ENCODE data around the gene MITD1.
A peak's percentile ranks its signal among the peaks of the same experiment; 100 is the strongest.
"Not testable (repeated sequence)": the region's sequence is repeated elsewhere in the genome, so short reads cannot be mapped to it uniquely, and the experiment has no call there.

MITD1 gene

GRCh38 chr2:99154643-99155536, 26.0 kb downstream of the MITD1 start, which contains the start of the genes LIPT1 and TSGA10:
TSS of gene LIPT1 (plus strand) at chr2:99154967. CDS start at chr2:99161958, 6,991 bp downstream.
TSS of gene TSGA10 (minus strand) at chr2:99154942. CDS start at chr2:99109439, 45,503 bp downstream.
- DNase-seq = peak; percentile 90

GRCh38 chr2:99153921-99154604, 26.8 kb downstream of the MITD1 start:
- DNase-seq = no peak

- DNase-seq = no peak
Observed at GRCh38 chr2:99152199-99152895, 28.5 kb downstream of the MITD1 start.

- no peak for DNase-seq
Observed at GRCh38 chr2:99150706-99151105, 30.2 kb downstream of the MITD1 start.

GRCh38 chr2:99141110-99142108, 39.4 kb downstream of the MITD1 start, which contains the start of gene C2orf15:
TSS of gene C2orf15 (plus strand) at chr2:99141707. CDS start at chr2:99150559, 8,852 bp downstream.
- DNase-seq = peak; percentile 97

- no peak for DNase-seq
Observed at GRCh38 chr2:99140860-99141109, 40.1 kb downstream of the MITD1 start.

GRCh38 chr2:99140056-99140859, 40.6 kb downstream of the MITD1 start:
- no peak for DNase-seq

- DNase-seq = no peak
Observed at GRCh38 chr2:99139003-99139402, 41.9 kb downstream of the MITD1 start.

GRCh38 chr2:99135044-99135556, 45.8 kb downstream of the MITD1 start:
- DNase-seq = not testable (repeated sequence)

- no peak for DNase-seq
Observed at GRCh38 chr2:99127981-99128380, 52.9 kb downstream of the MITD1 start.

Measured in activated gamma-delta T cell treated with Interleukin-2 at 50 U/mL for 16 hours (primary cell).